PC-9 (cell line): ENCODE data around the gene DNAJC15. TPM values are rescaled to one million over a fixed set of nuclear protein-coding genes. Genes with fewer than 3 reads are reported as not detected.

Experiments
- BruUV-seq: library from RNA; stranded (reverse); fragments of 400-500 nt; replicated peaks from 2 replicates; lab custom pipeline; 2021; lab: Mats Ljungman, UMichigan
- CTCF ChIA-PET: fragments of 300-600 bp; sonication (Branson Sonifier 250); formaldehyde crosslinking; loops from one replicate; lab custom pipeline; 2022; ENCODE audit warnings: antibody characterized with exemption; lab: Charles Lee
- POLR2A ChIA-PET: fragments of 300-600 bp; sonication (Branson Sonifier 250); formaldehyde crosslinking; loops from one replicate; lab custom pipeline; 2022; ENCODE audit warnings: antibody characterized with exemption; ENCODE audit not compliant: unreplicated experiment; lab: Charles Lee
- DNase-seq, 2 experiments: peaks; one replicate each; pipeline versions ENCODE4 v3.0.0 to v3.0.0-alpha.2; 2015 to 2022; ENCODE audit warnings: mixed read lengths in 1 of 2
- H2AFZ ChIP-seq: fragments of 200-600 bp; sonication (generic); 2 replicates; pipeline ENCODE4 v1.8.1; 2017; ENCODE audit warnings: antibody characterized with exemption
- H3F3A ChIP-seq: fragments of 200-600 bp; sonication (generic); 2 replicates; pipeline ENCODE4 v1.8.1; 2017; ENCODE audit warnings: antibody characterized with exemption, mild to moderate bottlenecking, low read depth; ENCODE audit not compliant: insufficient read depth
- H3K27ac ChIP-seq: fragments of 200-600 bp; sonication (generic); 2 replicates; pipeline ENCODE4 v1.6.1; 2016; ENCODE audit warnings: mixed run types
- H3K27me3 ChIP-seq: fragments of 200-600 bp; sonication (generic); 2 replicates; pipeline ENCODE4 v1.6.1; 2016; ENCODE audit warnings: low read depth, mixed run types; ENCODE audit not compliant: insufficient read depth
- H3K36me3 ChIP-seq: fragments of 200-600 bp; sonication (generic); 2 replicates; pipeline ENCODE4 v1.6.1; 2016; ENCODE audit warnings: low read depth, mixed run types
- H3K4me1 ChIP-seq: fragments of 200-600 bp; sonication (generic); replicated peaks from 2 replicates; pipeline ENCODE4 v1.6.1; 2016; ENCODE audit warnings: mixed run types; ENCODE audit not compliant: insufficient read depth
- H3K4me2 ChIP-seq: fragments of 200-600 bp; sonication (generic); 2 replicates; pipeline ENCODE4 v1.6.1; 2017; ENCODE audit warnings: mixed run types
- H3K4me3 ChIP-seq: fragments of 200-600 bp; sonication (generic); 2 replicates; pipeline ENCODE4 v1.6.1; 2016; ENCODE audit warnings: mixed run types
- H3K79me2 ChIP-seq: fragments of 200-600 bp; sonication (generic); 2 replicates; pipeline ENCODE4 v1.6.1; 2017; ENCODE audit warnings: low read depth, mixed run types
- H3K9me2 ChIP-seq: fragments of 200-600 bp; sonication (generic); 2 replicates; pipeline ENCODE4 v1.8.1; 2017; ENCODE audit warnings: mild to moderate bottlenecking; ENCODE audit not compliant: insufficient read depth
- H3K9me3 ChIP-seq: fragments of 200-600 bp; sonication (generic); 2 replicates; pipeline ENCODE4 v1.8.1; 2016; ENCODE audit warnings: low read depth; ENCODE audit not compliant: insufficient read depth
- H4K20me1 ChIP-seq: fragments of 200-600 bp; sonication (generic); 2 replicates; pipeline ENCODE4 v1.8.1; 2017; ENCODE audit not compliant: insufficient read depth
- CTCF ChIP-seq: fragments of 200-600 bp; sonication (generic); conservative IDR thresholded peaks from 2 replicates; pipeline ENCODE4 v1.6.1; 2017; ENCODE audit warnings: mixed run types, antibody characterized with exemption, mild to moderate bottlenecking, moderate library complexity
- EZH2 ChIP-seq: fragments of 200-600 bp; sonication (generic); IDR thresholded peaks from 2 replicates; pipeline ENCODE4 v1.8.0; 2017; ENCODE audit warnings: antibody characterized with exemption, low read depth
- intact Hi-C: fragments of 100-400 bp; cut with micrococcal nuclease; formaldehyde crosslinking; loops from one replicate; pipeline ENCODE4 v1.10.0; 2022; ENCODE audit not compliant: unreplicated experiment
- total RNA-seq: library from RNA; stranded (reverse); gene quantifications from 2 replicates; pipeline ENCODE4 v1.2.3, GENCODE V29; 2021

Gene DNAJC15
- total RNA-seq, 1 experiment from 2014 or later: 14.8 TPM

- H3K27me3 ChIP-seq: no peaks in the 10 kb centered on the region
- no peaks in the 10 kb centered on the region for H3K4me1 ChIP-seq
- H3K36me3 ChIP-seq: no peaks in the 10 kb centered on the region
- no peaks in the 10 kb centered on the region for H3K9me2 ChIP-seq
- no TSS peak for BruUV-seq
- no peak for DNase-seq
- H3K27ac ChIP-seq: no peak overlapping the region
- no peaks in the 10 kb centered on the region for H4K20me1 ChIP-seq
- TF ChIP-seq EZH2 (no peak), CTCF (no peak)
- H2AFZ ChIP-seq: no peak overlapping the region
- POLR2A ChIA-PET: no interaction called here
- no peaks in the 10 kb centered on the region for H3F3A ChIP-seq
- intact Hi-C loops: no loop called here
- H3K79me2 ChIP-seq: no peaks in the 10 kb centered on the region
- H3K4me3 ChIP-seq: no peak overlapping the region
- H3K9me3 ChIP-seq: no peaks in the 10 kb centered on the region
- no peak overlapping the region for H3K4me2 ChIP-seq
- CTCF ChIA-PET: no interaction called here
These were observed 54.5 kb downstream of the DNAJC15 start for GRCh38 chr13:43077906-43078305.

- H3K9me2 ChIP-seq: no peaks in the 10 kb centered on the region
- H3K27ac ChIP-seq: no peak overlapping the region
- H3K27me3 ChIP-seq: no peaks in the 10 kb centered on the region
- intact Hi-C loops: no loop called here
- no peaks in the 10 kb centered on the region for H4K20me1 ChIP-seq
- no peak overlapping the region for H3K4me2 ChIP-seq
- no peaks in the 10 kb centered on the region for H3K4me1 ChIP-seq
- H3K36me3 ChIP-seq: no peaks in the 10 kb centered on the region
- no peaks in the 10 kb centered on the region for H3K9me3 ChIP-seq
- H3K4me3 ChIP-seq: no peak overlapping the region
- BruUV-seq: no TSS peak
- no peak for DNase-seq
- H3F3A ChIP-seq: no peaks in the 10 kb centered on the region
- H3K79me2 ChIP-seq: no peaks in the 10 kb centered on the region
- POLR2A ChIA-PET: interaction anchor here (0.5 kb wide), 1 partner anchor 568 kb away, joined by 5 read pairs; no protein-coding TSS in a partner anchor
- no peak overlapping the region for H2AFZ ChIP-seq
- TF ChIP-seq CTCF: no peak
- no peak for TF ChIP-seq EZH2
- CTCF ChIA-PET: no interaction called here
These were observed 55.0 kb downstream of the DNAJC15 start for GRCh38 chr13:43078399-43078798.

DNA sequence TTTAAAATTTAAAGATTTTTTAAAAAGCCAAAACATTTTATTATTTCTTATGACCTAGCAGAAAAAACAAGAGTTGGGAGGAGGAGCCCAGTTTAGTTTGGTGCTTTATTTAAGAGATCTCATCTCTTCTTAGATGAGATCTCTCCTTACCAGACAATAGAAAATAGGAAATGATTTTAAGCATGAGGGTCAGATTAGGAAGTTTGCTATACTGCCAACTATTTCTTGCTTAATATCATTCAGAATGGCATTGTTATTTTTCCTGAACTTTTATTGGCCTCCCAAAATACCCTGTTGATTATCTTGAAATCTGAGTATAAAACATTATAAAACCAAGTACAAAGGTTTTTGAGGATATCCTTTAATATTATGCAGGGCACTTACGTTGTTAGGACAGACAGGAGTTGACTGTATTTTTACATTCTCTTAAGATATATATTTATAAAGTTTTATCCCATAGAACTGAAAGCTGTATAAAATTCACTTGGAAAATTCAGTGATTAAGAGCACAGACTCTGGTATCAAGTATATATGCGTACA lies 56.1 kb downstream of the DNAJC15 start:
- no peak overlapping the region for H3K4me3 ChIP-seq
- BruUV-seq: no TSS peak

More for the DNA sequence above, 56.1 kb downstream of the DNAJC15 start:
- ChIA-PET CTCF (interaction anchor here (0.6 kb wide), 1 partner anchor 23 kb away, joined by 9 read pairs; no protein-coding TSS in a partner anchor), POLR2A (no interaction called here)
- no peaks in the 10 kb centered on the region for H3K4me1 ChIP-seq
- no peaks in the 10 kb centered on the region for H3K27me3 ChIP-seq
- no peaks in the 10 kb centered on the region for H4K20me1 ChIP-seq
- H3K27ac ChIP-seq: no peak overlapping the region
- TF ChIP-seq EZH2 (no peak), CTCF (no peak)
- no peaks in the 10 kb centered on the region for H3K36me3 ChIP-seq
- no peaks in the 10 kb centered on the region for H3F3A ChIP-seq
- no peaks in the 10 kb centered on the region for H3K9me3 ChIP-seq
- no peak overlapping the region for H3K4me2 ChIP-seq
- H3K9me2 ChIP-seq: no peaks in the 10 kb centered on the region
- no peak overlapping the region for H2AFZ ChIP-seq
- DNase-seq: no peak
- intact Hi-C loops: no loop called here
- H3K79me2 ChIP-seq: no peaks in the 10 kb centered on the region
